K562 treated with DMSO at 1 percent for 48 hours (cell line): ENCODE results near the gene WDR5B. TPM values are rescaled to one million over a fixed set of nuclear protein-coding genes. Genes with fewer than 3 reads are reported as not detected.

ENCODE experiments used
- total RNA-seq: library from RNA; unstranded; fragments of 300-600 nt; gene quantifications from 2 replicates; pipeline ENCODE4 v1.2.3, GENCODE V29; 2022; ENCODE audit warnings: low replicate concordance; ENCODE audit errors: extremely low read depth

Gene WDR5B
- not detected in 2 replicates for total RNA-seq

DNA sequence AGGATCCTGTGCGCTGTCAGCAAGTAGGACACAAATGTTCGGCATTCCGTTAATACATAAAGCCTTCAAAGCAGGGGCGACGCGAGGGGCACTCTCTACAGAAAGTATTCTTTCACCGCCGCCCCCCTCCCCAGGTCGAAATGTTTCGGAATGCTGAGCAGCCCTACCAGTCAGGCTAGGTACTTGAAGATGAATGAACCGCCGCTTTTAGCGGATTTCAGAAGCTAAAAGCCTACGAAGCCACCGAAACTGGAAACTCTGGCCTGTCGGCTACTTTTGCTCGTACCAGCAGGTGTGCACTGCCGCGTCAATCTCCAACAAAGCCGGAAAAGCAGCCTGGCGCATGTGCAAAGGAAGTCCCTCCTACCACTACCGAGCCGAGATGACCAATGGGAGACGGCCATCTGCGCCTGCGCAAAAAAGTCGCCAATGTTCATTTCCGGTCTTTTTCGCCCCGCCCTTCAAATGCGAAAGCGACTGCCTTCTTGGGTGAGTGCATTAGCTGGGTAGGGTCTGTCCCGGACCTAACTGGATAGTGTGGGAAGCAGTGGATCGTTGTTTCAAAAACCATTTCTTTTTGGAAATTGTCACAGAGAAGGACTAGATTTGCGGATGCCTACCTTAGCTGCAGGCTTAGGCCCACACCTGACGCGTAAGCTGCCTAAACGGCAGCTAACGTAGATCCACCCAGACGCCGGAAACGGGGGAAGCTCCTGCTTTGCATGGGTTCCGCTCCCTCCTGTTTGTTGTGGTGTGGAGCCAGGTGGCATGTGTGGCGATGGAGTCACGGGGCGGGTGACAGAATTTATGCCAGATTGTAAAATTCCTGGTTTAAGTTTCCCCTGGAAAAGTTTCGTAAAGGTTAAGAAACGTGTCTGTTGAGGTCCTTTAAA, at the start of gene WDR5B:
TSS of gene WDR5B (minus strand) at position 301 of the 893 bp plus-strand sequence. CDS start 534 bp downstream, outside the sequence.

DNA sequence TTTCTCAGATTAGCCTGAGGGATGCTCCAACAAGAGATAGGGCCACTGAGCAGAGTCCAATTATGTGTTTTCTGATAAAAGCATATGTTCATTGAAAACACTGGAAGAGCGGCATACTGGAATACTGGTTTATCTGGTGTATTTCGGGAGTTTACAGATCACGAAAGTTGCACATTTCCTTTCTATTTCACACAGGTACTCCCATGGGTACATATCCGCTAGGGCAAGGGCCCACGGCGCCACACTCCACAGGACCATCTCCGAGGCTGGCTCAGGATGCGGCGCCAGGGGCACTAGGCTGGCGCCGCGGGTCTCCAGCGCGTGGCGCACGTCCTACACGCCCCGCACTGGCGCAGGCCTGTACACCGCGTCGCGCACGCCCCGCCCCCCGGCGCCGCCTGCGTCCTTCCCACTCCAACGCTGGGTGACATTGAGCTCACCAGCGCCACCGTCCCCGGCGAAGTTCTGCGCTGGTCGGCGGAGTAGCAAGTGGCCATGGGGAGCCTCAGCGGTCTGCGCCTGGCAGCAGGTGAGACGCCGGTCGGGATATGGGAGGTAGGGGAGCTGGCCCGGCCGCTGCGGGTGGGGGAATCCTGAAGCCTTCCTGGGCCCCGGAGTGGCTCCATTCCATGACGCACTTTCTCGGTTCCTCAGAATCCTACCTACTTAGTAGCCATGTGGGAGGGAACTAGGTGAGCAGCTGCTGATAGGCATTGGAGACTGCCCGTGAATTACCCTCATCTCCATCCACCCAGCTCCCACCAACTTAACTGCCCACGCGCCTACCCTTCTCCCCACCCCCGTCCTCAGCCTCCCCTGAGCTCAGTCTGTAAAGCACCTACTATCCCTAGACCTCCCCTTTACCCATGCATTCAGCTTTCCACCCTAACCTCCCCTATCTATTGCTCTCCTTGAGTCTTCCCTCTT, 31.8 kb downstream of the WDR5B start, which contains the start of gene FAM162A:
TSS of gene FAM162A (plus strand) at position 412 of the 927 bp plus-strand sequence. CDS start at position 496, 84 bp downstream.

DNA sequence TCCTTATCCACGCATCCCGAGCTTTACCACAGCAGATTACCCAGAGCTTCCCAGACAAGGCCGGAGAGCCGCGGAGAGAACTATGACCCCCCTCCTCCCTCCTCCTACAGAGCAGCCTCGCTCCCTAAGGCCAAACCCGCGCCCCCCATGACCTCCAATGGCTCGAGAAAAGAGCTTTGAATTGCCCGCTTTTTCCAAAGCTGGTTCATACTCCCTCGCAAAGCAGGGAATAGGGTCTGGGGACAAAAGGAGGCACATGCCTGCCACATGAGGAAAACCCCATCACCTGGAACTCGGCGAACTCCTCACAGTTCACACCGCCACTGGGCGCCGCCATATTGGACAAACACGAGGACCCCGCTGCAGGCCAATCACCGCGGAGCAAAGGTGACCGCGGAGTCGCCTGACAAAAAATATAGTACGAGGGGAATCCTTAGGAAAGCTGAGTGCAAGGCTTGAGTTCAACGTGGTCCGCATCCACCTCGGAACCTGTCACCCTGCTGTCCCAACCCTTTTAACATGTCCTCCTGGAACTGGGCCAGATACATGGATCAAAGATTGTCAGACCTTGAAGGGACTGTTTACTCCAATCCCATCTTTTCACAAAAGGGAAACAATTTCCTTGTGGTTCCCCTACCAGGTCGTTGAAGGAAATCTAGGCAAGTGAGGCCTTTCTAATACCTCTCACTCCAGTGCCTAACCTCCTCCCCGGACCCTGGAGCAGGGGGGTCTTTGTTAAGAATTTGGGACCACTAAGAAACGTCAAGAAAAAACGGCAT, 32.8 kb downstream of the WDR5B start, which contains the start of gene MIX23:
TSS of gene MIX23 (minus strand) at position 344 of the 779 bp plus-strand sequence. CDS start at position 337, 7 bp downstream.

Other genes starting within 250 kb of the WDR5B start
- not detected in 2 replicates for gene CASR, start 232.4 kb downstream of the WDR5B start, total RNA-seq
- not detected in 2 replicates for gene CSTA, start 90.8 kb downstream of the WDR5B start, total RNA-seq
- gene MIX23, start 32.8 kb downstream of the WDR5B start, total RNA-seq: not detected in 2 replicates
- gene FAM162A, start 31.9 kb downstream of the WDR5B start, total RNA-seq: not detected in 2 replicates
- gene KPNA1, start 98.9 kb upstream of the WDR5B start, total RNA-seq: not detected in 2 replicates
- gene PARP9, start 148.2 kb upstream of the WDR5B start, total RNA-seq: not detected in 2 replicates
- gene DTX3L, start 148.3 kb upstream of the WDR5B start, total RNA-seq: not detected in 2 replicates
- not detected in 2 replicates for gene PARP15, start 161.6 kb upstream of the WDR5B start, total RNA-seq